Thyroid gland (tissue), 4 donors: ENCODE results near the gene CDC42EP4. TPM values are rescaled to one million over a fixed set of nuclear protein-coding genes. Genes with fewer than 3 reads are reported as not detected.

Source experiments
- DNase-seq, 2 donors: peaks; one replicate each; pipeline ENCODE4 v3.0.0-alpha.2; 2019
- H3K27ac ChIP-seq, 3 donors: fragments of 200-600 bp; sonication (generic); 1 replicate in 2 of 3; 2 replicates in 1 of 3; pipeline ENCODE4 v1.5.1; 2016 to 2019; ENCODE audit warnings: mild to moderate bottlenecking in 1 of 3, moderate library complexity in 1 of 3
- H3K27me3 ChIP-seq: fragments of 200-600 bp; sonication (generic); one replicate; pipeline ENCODE4 v1.5.1; 2019
- H3K36me3 ChIP-seq, 2 donors: fragments of 200-600 bp; sonication (generic); one replicate each; pipeline ENCODE4 v1.5.1; 2016 to 2019
- H3K4me1 ChIP-seq, 2 donors: fragments of 200-600 bp; sonication (generic); one replicate each; pipeline ENCODE4 v1.5.1; 2017 to 2019
- H3K4me3 ChIP-seq, 3 donors: fragments of 200-600 bp; sonication (generic); replicated peaks in 1 of 3; 1 replicate in 2 of 3; 2 replicates in 1 of 3; pipeline ENCODE4 v1.5.1; 2016; ENCODE audit warnings: mild to moderate bottlenecking in 1 of 3
- H3K9me3 ChIP-seq: fragments of 200-600 bp; sonication (generic); one replicate; pipeline ENCODE4 v1.5.1; 2017
- CTCF ChIP-seq, 6 experiments: fragments of 200-600 bp in 3 of 6; fragments of 450-650 bp in 3 of 6; sonication (generic) in 3 of 6; IDR thresholded peaks; one replicate each; pipeline ENCODE4 v1.5.1; 2016 to 2019; ENCODE audit warnings: antibody characterized with exemption in 6 of 6, mild to moderate bottlenecking in 2 of 6, inconsistent platforms in 1 of 6, moderate library complexity in 1 of 6
- POLR2A ChIP-seq, 2 donors: fragments of 450-650 bp; IDR thresholded peaks; one replicate each; pipeline ENCODE4 v1.6.1; 2017; ENCODE audit warnings: antibody characterized with exemption in 2 of 2, mild to moderate bottlenecking in 2 of 2, moderate library complexity in 1 of 2
- WGBS, 2 donors: methylation state at CpG; one replicate each; pipeline ENCODE4 v1.1.5; 2017; 5-methylcytosine and 5-hydroxymethylcytosine counted together
- intact Hi-C: fragments of 100-400 bp; cut with DNase I; formaldehyde crosslinking; loops from one replicate; pipeline ENCODE4 v1.15.1; 2023
- total RNA-seq, 4 donors: library from RNA; depleted of rRNA; stranded (reverse); fragments of >200 nt; gene quantifications; one replicate each; pipeline ENCODE4 v1.2.3, GENCODE V29; 2016

CDC42EP4 gene
- total RNA-seq, 4 donors from 2014 or later = 68.7 to 172 (median 97.3) TPM

DNA sequence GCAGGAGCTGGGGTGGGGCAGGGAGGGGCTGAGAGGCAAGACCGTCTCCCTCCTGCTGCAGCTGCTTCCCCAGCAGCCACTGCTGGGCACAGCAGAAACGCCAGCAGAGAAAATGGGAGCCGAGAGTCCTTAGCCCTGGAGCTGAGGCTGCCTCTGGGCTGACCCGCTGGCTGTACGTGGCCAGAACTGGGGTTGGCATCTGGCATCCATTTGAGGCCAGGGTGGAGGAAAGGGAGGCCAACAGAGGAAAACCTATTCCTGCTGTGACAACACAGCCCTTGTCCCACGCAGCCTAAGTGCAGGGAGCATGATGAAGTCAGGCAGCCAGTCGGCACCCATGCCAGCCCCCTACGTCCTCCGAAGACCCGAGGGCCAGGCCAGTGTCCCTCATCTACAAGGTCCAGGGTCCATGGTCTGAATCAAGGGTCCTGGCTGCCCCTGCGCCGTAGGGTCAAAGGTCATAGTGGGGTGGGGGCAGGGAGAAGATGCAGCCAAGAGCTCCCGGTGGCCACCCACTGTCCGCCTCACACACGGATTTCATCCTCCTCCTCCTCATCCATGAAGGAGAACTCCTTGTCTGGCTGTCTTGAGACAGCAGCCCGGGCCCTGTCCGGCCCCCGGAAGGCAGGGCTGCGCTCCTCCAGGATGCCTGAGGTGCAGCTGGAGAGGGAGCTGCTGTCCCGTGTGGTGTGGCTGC lies 26.7 kb downstream of the CDC42EP4 start:
- TF ChIP-seq CTCF (IDR thresholded peaks at IDR 0.05) (no peak), POLR2A (IDR thresholded peaks at IDR 0.05) (no peak)
- no peaks in the 10 kb centered on the region for H3K9me3 ChIP-seq
- DNase-seq = no peak
- peaks cover 21 to 23% of the 10 kb centered on the region in 2 donors for H3K36me3 ChIP-seq
- H3K4me1 ChIP-seq = peaks cover 21 to 61% of the 10 kb centered on the region in 2 donors
- WGBS, 2 donors = 66 to 80% methylated on average over 10 to 16 of the region's 20 CpGs
- intact Hi-C loops = no loop called here
- no peak overlapping the region for H3K4me3 ChIP-seq
- H3K27me3 ChIP-seq = no peaks in the 10 kb centered on the region
- H3K27ac ChIP-seq = peak overlapping the region in 1 of 3 donors; percentile 12

DNA sequence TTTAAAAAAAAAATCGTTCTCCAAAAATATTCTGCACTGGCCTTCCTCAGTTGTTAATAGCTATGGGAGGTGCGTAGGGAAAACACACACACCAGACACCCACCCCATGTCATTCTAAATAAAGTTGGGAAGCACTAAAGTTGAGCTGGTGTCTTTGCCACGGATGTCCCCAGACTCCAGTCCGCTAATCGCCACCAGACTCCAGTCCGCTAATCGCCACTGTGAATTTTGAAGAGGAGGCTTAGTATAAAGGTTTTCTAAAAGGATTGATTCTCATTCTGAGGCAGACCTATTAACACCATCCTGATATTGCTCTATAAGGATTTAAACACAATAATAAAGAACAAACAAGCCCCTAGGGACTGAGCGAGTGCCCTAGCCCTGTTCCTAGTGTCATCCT lies 27.4 kb downstream of the CDC42EP4 start:
- Histone ChIP-seq H3K4me1 (peaks cover 21 to 60% of the 10 kb centered on the region in 2 donors), H3K4me3 (no peak overlapping the region), H3K27me3 (no peaks in the 10 kb centered on the region), H3K9me3 (no peaks in the 10 kb centered on the region), H3K27ac (peak overlapping the region in 1 of 3 donors; percentile 12), H3K36me3 (peaks cover 21 to 23% of the 10 kb centered on the region in 2 donors)
- 76% methylated on average over 8 of the region's 8 CpGs for WGBS, 2 donors
- intact Hi-C loops = no loop called here
- TF ChIP-seq POLR2A (IDR thresholded peaks at IDR 0.05) (no peak), CTCF (IDR thresholded peaks at IDR 0.05) (no peak)
- DNase-seq = no peak

DNA sequence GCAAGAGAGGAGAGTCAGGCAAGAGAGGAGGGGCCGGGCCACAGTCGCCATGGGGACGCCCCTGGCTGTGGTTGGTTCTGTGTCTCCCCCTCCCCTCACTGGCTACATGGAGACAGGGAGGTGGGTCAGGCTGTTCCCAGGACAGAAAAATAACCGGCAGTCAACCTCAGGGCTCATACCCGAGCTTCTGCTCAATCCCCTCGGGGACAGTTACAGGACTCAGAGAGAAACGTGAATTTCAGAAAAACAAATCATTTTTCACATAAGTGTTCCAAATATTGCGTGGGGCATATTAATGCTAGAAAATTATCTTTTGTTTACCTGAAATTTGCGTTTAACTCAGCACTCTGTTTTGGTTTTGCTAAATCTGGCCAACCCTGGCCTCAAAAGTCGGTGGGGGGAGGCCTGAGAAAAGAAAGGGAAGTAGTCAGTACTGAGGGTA lies 27.9 kb downstream of the CDC42EP4 start:
- no peak for DNase-seq
- Histone ChIP-seq H3K36me3 (peaks cover 21 to 23% of the 10 kb centered on the region in 2 donors), H3K9me3 (no peaks in the 10 kb centered on the region), H3K27ac (no peak overlapping the region), H3K4me1 (peaks cover 21 to 60% of the 10 kb centered on the region in 2 donors), H3K27me3 (no peaks in the 10 kb centered on the region), H3K4me3 (no peak overlapping the region)
- WGBS, 2 donors = 66 to 79% methylated on average over 10 of the region's 10 CpGs
- intact Hi-C loops = no loop called here
- TF ChIP-seq CTCF (IDR thresholded peaks at IDR 0.05) (no peak), POLR2A (IDR thresholded peaks at IDR 0.05) (no peak)

DNA sequence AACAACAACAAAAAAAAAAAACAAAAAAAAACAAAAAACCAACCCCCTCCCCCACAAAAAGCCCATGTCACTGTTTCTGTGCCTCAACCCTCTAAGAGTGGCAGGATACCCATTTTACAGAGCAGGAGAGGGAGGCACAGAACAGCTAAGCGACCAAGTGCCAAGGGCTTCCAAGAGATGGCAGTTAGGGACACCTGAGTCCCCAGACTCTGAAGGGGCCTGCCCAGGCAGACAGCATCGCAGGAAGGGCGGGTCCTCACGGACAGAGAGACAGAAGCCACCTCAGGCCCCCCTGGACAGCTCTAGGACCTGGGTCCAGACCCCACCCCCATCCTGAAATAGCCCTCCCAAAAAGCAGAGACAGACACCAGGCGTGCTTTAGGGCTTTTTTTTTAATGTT lies 28.6 kb downstream of the CDC42EP4 start:
- Histone ChIP-seq H3K36me3 (peaks cover 21 to 23% of the 10 kb centered on the region in 2 donors), H3K9me3 (no peaks in the 10 kb centered on the region), H3K27ac (peak overlapping the region in 1 of 3 donors; percentile 22), H3K27me3 (no peaks in the 10 kb centered on the region), H3K4me1 (peaks cover 21 to 60% of the 10 kb centered on the region in 2 donors), H3K4me3 (no peak overlapping the region)
- DNase-seq = no peak
- WGBS, 2 donors = 86 to 89% methylated on average over 5 of the region's 5 CpGs
- no peak for TF ChIP-seq POLR2A (IDR thresholded peaks at IDR 0.05)
- no peak for TF ChIP-seq CTCF (IDR thresholded peaks at IDR 0.05)
- intact Hi-C loops = no loop called here

GRCh38 chr17:73282629-73283028 lies 29.2 kb downstream of the CDC42EP4 start:
- H3K27me3 ChIP-seq = no peaks in the 10 kb centered on the region
- DNase-seq = no peak
- WGBS, 2 donors = 93 to 95% methylated on average over 9 of the region's 9 CpGs
- peaks cover 26 to 60% of the 10 kb centered on the region in 2 donors for H3K4me1 ChIP-seq
- no peak overlapping the region for H3K27ac ChIP-seq
- intact Hi-C loops = no loop called here
- H3K4me3 ChIP-seq = no peak overlapping the region
- H3K36me3 ChIP-seq = peaks cover 21 to 23% of the 10 kb centered on the region in 2 donors
- H3K9me3 ChIP-seq = no peaks in the 10 kb centered on the region
- no peak for TF ChIP-seq POLR2A (IDR thresholded peaks at IDR 0.05)
- no peak for TF ChIP-seq CTCF (IDR thresholded peaks at IDR 0.05)
